Psoas muscle (tissue), 8 donors: ENCODE data around the gene SLC22A31. TPM values are rescaled to one million over a fixed set of nuclear protein-coding genes. Genes with fewer than 3 reads are reported as not detected.

Source experiments
- ATAC-seq, 4 donors: fragments of 200-7000 bp; cut with Tn5 transposase; one replicate each; pipeline ENCODE4 v1.9.1; 2020; ENCODE audit warnings: moderate library complexity in 3 of 4, mild to moderate bottlenecking in 2 of 4
- DNase-seq, 2 donors: peaks; one replicate each; pipeline ENCODE4 v3.0.0-alpha.2; 2020
- H3K27ac ChIP-seq: fragments of 200-600 bp; one replicate; pipeline ENCODE4 v1.8.0; 2022
- H3K27me3 ChIP-seq, 3 donors: fragments of 200-600 bp in 1 of 3; one replicate each; pipeline versions ENCODE4 v1.6.1 to v1.8.0; 2013 to 2022; ENCODE audit warnings: low read length in 2 of 3, mild to moderate bottlenecking in 2 of 3, moderate library complexity in 1 of 3; ENCODE audit not compliant: insufficient read depth in 3 of 3
- H3K36me3 ChIP-seq, 2 donors: fragments of 200-600 bp in 1 of 2; one replicate each; pipeline versions ENCODE4 v1.6.1 to v1.8.0; 2013 to 2022; ENCODE audit warnings: low read depth in 1 of 2, mild to moderate bottlenecking in 1 of 2, moderate library complexity in 1 of 2; ENCODE audit not compliant: insufficient read depth in 1 of 2
- H3K4me1 ChIP-seq: fragments of 200-600 bp; one replicate; pipeline ENCODE4 v1.8.0; 2022
- H3K4me3 ChIP-seq: fragments of 200-600 bp; one replicate; pipeline ENCODE4 v1.8.0; 2022; ENCODE audit warnings: mild to moderate bottlenecking
- H3K9me3 ChIP-seq: fragments of 200-600 bp; one replicate; pipeline ENCODE4 v1.8.0; 2022
- CTCF ChIP-seq: fragments of 200-600 bp; IDR thresholded peaks from one replicate; pipeline ENCODE4 v1.8.0; 2022; ENCODE audit warnings: antibody characterized with exemption
- WGBS, 3 donors: extraction: QIAGEN DNeasy Blood & Tissue Kit; methylation state at CpG; one replicate each; pipeline versions ENCODE4 v1.1.6 to v1.1.7; 2013; 5-methylcytosine and 5-hydroxymethylcytosine counted together
- intact Hi-C, 2 donors: fragments of 100-400 bp; cut with DNase I; formaldehyde crosslinking; loops; one replicate each; pipeline versions ENCODE4 v1.11.0 to v1.14.2; 2022
- polyA plus RNA-seq, 3 donors: library from polyadenylated mRNA; stranded (reverse); fragments of 200-250 nt; gene quantifications; one replicate each; pipeline ENCODE4 v1.2.3, GENCODE V29; 2013
- total RNA-seq, 4 donors: library from RNA; stranded (reverse); fragmentation: NEBNext Ultra II Directional in 2 of 4; extraction: Animal tissue kit (Norgen Biotek cat#: 25700) in 2 of 4; gene quantifications; one replicate each; pipeline versions ENCODE4 v1.2.1 to v1.2.4, GENCODE V29; 2021 to 2023
- donor health status: healthy with polysubstance abuse.
- donor health status: DM: no; HTN: no; CAD: no; lungs with moderate emphysema.
- donor health status: Bipolar disorder and iron deficiency.
- donor health status: healthy.
- donor health status: DM: yes; HTN: yes; CAD: no.
- donor health status: DM: no; HTN: no; CAD: no.
- donor health status: DM: no; HTN: no; CAD: no.
- donor health status: DM: yes; HTN: yes; CAD: no.

Gene SLC22A31
- total and polyA plus RNA-seq, 7 donors, result 0.03 TPM; not detected in 6

- Histone ChIP-seq H3K27ac (peak overlapping the region; percentile 95), H3K27me3 (peaks cover 0 to 3% (median 0%) of the 10 kb centered on the region in 3 donors), H3K4me3 (peak overlapping the region; percentile 87), H3K4me1 (peaks cover 43% of the 10 kb centered on the region), H3K9me3 (no peaks in the 10 kb centered on the region), H3K36me3 (peaks cover 0 to 15% of the 10 kb centered on the region in 2 donors)
- DNase-seq (no peak), ATAC-seq (peak in 1 of 4 donors; percentile 29)
- no peak for TF ChIP-seq CTCF
- intact Hi-C loops, result no loop called here
- WGBS, 3 donors, result 14 to 28% (median 20%) methylated on average over 15 to 20 of the region's 20 CpGs
These were observed 24.8 kb downstream of the SLC22A31 start for GRCh38 chr16:89175280-89176146.

GRCh38 chr16:89174877-89175276 lies 25.5 kb downstream of the SLC22A31 start:
- TF ChIP-seq CTCF, result no peak
- intact Hi-C loops, result loop anchor here in 1 of 2 donors (5.0 kb wide), 1 partner anchor 42 kb away; the partner anchor contains the start of gene ZNF778
- peaks cover 43% of the 10 kb centered on the region for H3K4me1 ChIP-seq

GRCh38 chr16:89174055-89174827 lies 26.1 kb downstream of the SLC22A31 start:
- no peak for ATAC-seq

More at GRCh38 chr16:89174877-89175276, 25.5 kb downstream of the SLC22A31 start:
- DNase-seq (no peak), ATAC-seq (peak in 3 of 4 donors; percentile 3 to 39 (median 14))
- 34 to 51% (median 36%) methylated on average over 13 to 14 of the region's 14 CpGs for WGBS, 3 donors
- Histone ChIP-seq H3K27ac (peak overlapping the region; percentile 95), H3K27me3 (peaks cover 0 to 3% (median 0%) of the 10 kb centered on the region in 3 donors), H3K36me3 (peaks cover 0 to 9% of the 10 kb centered on the region in 2 donors), H3K9me3 (no peaks in the 10 kb centered on the region), H3K4me3 (peak overlapping the region; percentile 87)

More at GRCh38 chr16:89174055-89174827, 26.1 kb downstream of the SLC22A31 start:
- Histone ChIP-seq H3K36me3 (peaks cover 0 to 2% of the 10 kb centered on the region in 2 donors), H3K4me1 (peaks cover 43% of the 10 kb centered on the region), H3K4me3 (peak overlapping the region; percentile 87), H3K27me3 (peaks cover 0 to 3% (median 0%) of the 10 kb centered on the region in 3 donors), H3K27ac (peak overlapping the region; percentile 95), H3K9me3 (no peaks in the 10 kb centered on the region)
- 47 to 60% (median 49%) methylated on average over 21 to 23 of the region's 23 CpGs for WGBS, 3 donors
- DNase-seq, result no peak
- intact Hi-C loops, result loop anchor here in 1 of 2 donors (5.0 kb wide), 1 partner anchor 43 kb away; the partner anchor contains the start of gene ZNF778
- no peak for TF ChIP-seq CTCF
